DND-41 (cell line): Measurements from ENCODE around the gene SMIM33.
"Not testable (repeated sequence)": the region's sequence is repeated elsewhere in the genome, so short reads cannot be mapped to it uniquely, and the experiment has no call there.

ENCODE experiments used
- CTCF ChIP-seq: IDR thresholded peaks from 2 replicates; pipeline ENCODE4 v1.5.1; 2012; ENCODE audit warnings: borderline replicate concordance, low read length, moderate library complexity, mild to moderate bottlenecking; ENCODE audit not compliant: poor library complexity, severe bottlenecking; ENCODE audit errors: extremely low read depth
- EZH2 ChIP-seq: IDR thresholded peaks from 3 replicates; pipeline ENCODE4 v1.6.1; 2012; ENCODE audit warnings: borderline replicate concordance, low read depth, mild to moderate bottlenecking, moderate library complexity, low read length, inconsistent platforms; ENCODE audit not compliant: severe bottlenecking

DNA sequence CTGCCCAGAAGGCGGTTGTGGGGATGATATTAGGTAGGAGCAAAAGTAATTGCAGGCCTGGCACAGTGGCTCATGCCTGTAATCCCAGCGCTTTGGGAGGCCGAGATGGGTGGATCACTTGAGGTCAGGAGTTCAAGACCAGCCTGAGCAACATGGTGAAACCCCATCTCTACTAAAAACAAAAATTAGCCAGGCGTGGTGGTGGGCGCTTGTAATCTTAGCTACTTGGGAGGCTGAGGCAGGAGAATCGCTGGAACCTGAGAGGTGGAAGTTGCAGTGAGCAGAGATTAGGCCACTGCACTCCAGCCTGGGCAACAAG, 12.0 kb downstream of the SMIM33 start:
- not testable (repeated sequence) for TF ChIP-seq CTCF, EZH2
